Measurements from ENCODE around the gene PDZD11. TPM values are rescaled to one million over a fixed set of nuclear protein-coding genes. Genes with fewer than 3 reads are reported as not detected.

Gene PDZD11
- total and polyA plus RNA-seq, 2 donors (not counting 3 experiments of a cell fraction or from before 2014, with no cell fraction given), result 45.6 to 76.0 TPM

DNA sequence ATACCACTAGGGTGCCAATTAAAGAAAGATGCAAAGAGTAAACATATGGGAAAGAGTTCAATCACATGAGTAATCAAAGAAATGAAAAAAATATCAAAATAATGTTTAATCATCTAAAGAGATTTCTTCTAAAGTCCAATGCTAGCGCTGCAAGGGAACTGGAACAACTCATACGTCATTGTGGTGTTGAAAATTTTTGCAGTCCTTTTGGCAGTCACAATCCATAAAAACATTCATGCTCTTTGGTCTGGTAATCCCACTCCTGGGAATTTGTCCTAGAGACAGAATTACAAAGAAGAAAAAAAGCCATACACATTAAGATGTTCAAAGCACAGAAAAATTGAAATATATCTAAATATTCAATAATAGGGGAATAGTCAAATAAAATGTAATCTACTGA, 34.3 kb downstream of the PDZD11 start:
- no peaks in the 10 kb centered on the region for H3K9me1 ChIP-seq (replicated peaks; ENCODE audit: control insufficient read depth, extremely low read depth, insufficient read depth, low read length)
- no TSS peak for BruUV-seq (replicated peaks)
- H3K9ac ChIP-seq (replicated peaks; ENCODE audit: extremely low read depth, insufficient read depth, low read length), result no peak overlapping the region
- no peak overlapping the region for H2AFZ ChIP-seq (ENCODE audit: low read depth, low read length)
- no peaks in the 10 kb centered on the region for H3K79me2 ChIP-seq (ENCODE audit: control insufficient read depth, insufficient read depth, low read length)
- dilution Hi-C loops (cut with MboI; ENCODE audit: extremely low pct_ligation_motif_present, low sequenced_read_pairs) (no loop called here), intact Hi-C loops (cut with micrococcal nuclease) (no loop called here)
- FAIRE-seq (no peak), DNase-seq (ENCODE audit: low read depth, low spot score) (no peak)
- POLR2A ChIA-PET, result no interaction called here
- no peaks in the 10 kb centered on the region for H4K20me1 ChIP-seq (replicated peaks; ENCODE audit: control insufficient read depth, extremely low read depth, insufficient read depth, low read length)
- no peak overlapping the region for H3K27ac ChIP-seq (ENCODE audit: insufficient read depth, low read depth, low read length)
- no peaks in the 10 kb centered on the region for H3K9me3 ChIP-seq (replicated peaks; ENCODE audit: control insufficient read depth, insufficient read depth, low read length)
- H3K27me3 ChIP-seq (ENCODE audit: control insufficient read depth in 2 of 2, insufficient read depth in 2 of 2, low read length in 2 of 2), result no peaks in the 10 kb centered on the region
- H3K36me3 ChIP-seq (ENCODE audit: control insufficient read depth in 2 of 2, extremely low read depth in 1 of 2, insufficient read depth in 2 of 2, low read length in 2 of 2), result no peaks in the 10 kb centered on the region
- CTCF ChIA-PET, result no interaction called here
- no peak overlapping the region for H3K4me3 ChIP-seq (replicated peaks in 1 of 3; ENCODE audit: insufficient read depth in 1 of 3, low read depth in 1 of 3, low read length in 3 of 3)
- H3K4me2 ChIP-seq (ENCODE audit: insufficient read depth, low read length), result no peak overlapping the region
- TF ChIP-seq POLR2A (IDR thresholded peaks at IDR 0.05; ENCODE audit: low read depth, low read length) (no peak), JUN (IDR thresholded peaks at IDR 0.05; ENCODE audit: borderline replicate concordance, insufficient read depth, insufficient read length, low read depth) (no peak), MYC (IDR thresholded peaks at IDR 0.05; ENCODE audit: low read depth, low read length) (no peak), CTCF (IDR thresholded peaks at IDR 0.05; ENCODE audit: extremely low read depth in 1 of 2, insufficient read depth in 1 of 2, low read depth in 1 of 2, low read length in 2 of 2) (no peak), GATA2 (IDR thresholded peaks at IDR 0.05; ENCODE audit: insufficient read depth, insufficient read length, low read depth, low read length) (no peak), EZH2 (IDR thresholded peaks at IDR 0.05; ENCODE audit: borderline replicate concordance, low read depth, low read length, severe bottlenecking) (no peak), FOS (IDR thresholded peaks at IDR 0.05; ENCODE audit: borderline replicate concordance, insufficient read depth, low read length) (no peak), POLR2AphosphoS5 (IDR thresholded peaks at IDR 0.05; ENCODE audit: insufficient read depth, low read depth, low read length) (no peak)
- TF ChIP-seq, protein P1, sequence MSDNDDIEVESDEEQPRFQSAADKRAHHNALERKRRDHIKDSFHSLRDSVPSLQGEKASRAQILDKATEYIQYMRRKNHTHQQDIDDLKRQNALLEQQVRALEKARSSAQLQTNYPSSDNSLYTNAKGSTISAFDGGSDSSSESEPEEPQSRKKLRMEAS (IDR thresholded peaks at IDR 0.05; ENCODE audit: insufficient read depth, insufficient read length), result no peak
- H3K4me1 ChIP-seq (ENCODE audit: control insufficient read depth, extremely low read depth, insufficient read depth, low read length), result no peaks in the 10 kb centered on the region
